B cell (primary cell): ENCODE results near the gene BARHL1. TPM values are rescaled to one million over a fixed set of nuclear protein-coding genes. Genes with fewer than 3 reads are reported as not detected.

ENCODE experiments used
- ATAC-seq: fragments of 200-7000 bp; cut with Tn5 transposase; one replicate; pipeline ENCODE4 v1.10.0; 2021; ENCODE audit warnings: low read depth, mild to moderate bottlenecking, moderate number of reproducible peaks, moderate library complexity
- CTCF ChIA-PET: fragments of 350-600 bp; sonication (Branson Sonifier 250); formaldehyde crosslinking; loops from one replicate; lab custom pipeline; 2021; ENCODE audit warnings: antibody characterized with exemption, inconsistent platforms; lab: Charles Lee
- POLR2A ChIA-PET: fragments of 350-600 bp; sonication (Branson Sonifier 250); formaldehyde crosslinking; loops from one replicate; lab custom pipeline; 2021; ENCODE audit warnings: antibody characterized with exemption; lab: Charles Lee
- DNase-seq: peaks from one replicate; pipeline ENCODE4 v3.0.0; 2013
- H2AFZ ChIP-seq: 2 replicates; pipeline ENCODE4 v1.6.1; 2012; ENCODE audit warnings: mild to moderate bottlenecking, low read depth, low read length; ENCODE audit not compliant: insufficient read depth, poor library complexity, severe bottlenecking
- H3K27ac ChIP-seq, 2 donors: 1 replicate in 1 of 2; 2 replicates in 1 of 2; pipeline ENCODE4 v1.5.1; 2012 to 2013; ENCODE audit warnings: low read length in 2 of 2, mild to moderate bottlenecking in 2 of 2, moderate library complexity in 1 of 2
- H3K27me3 ChIP-seq, 4 experiments: fragments of 200-600 bp in 1 of 4; sonication (generic) in 1 of 4; replicated peaks in 1 of 4; 1 replicate in 2 of 4; 2 replicates in 2 of 4; pipeline versions ENCODE4 v1.6.1 to v1.7.0; 2013 to 2016; ENCODE audit warnings: low read length in 3 of 4, mild to moderate bottlenecking in 2 of 4, mixed read lengths in 1 of 4, moderate library complexity in 1 of 4; ENCODE audit not compliant: insufficient read depth in 4 of 4, control insufficient read depth in 3 of 4; ENCODE audit errors: control extremely low read depth in 1 of 4
- H3K36me3 ChIP-seq, 2 experiments: replicated peaks in 1 of 2; 1 replicate in 1 of 2; 2 replicates in 1 of 2; pipeline versions ENCODE4 v1.6.1 to v1.7.1; 2013; ENCODE audit warnings: low read length in 1 of 2; ENCODE audit not compliant: insufficient read depth in 2 of 2, control insufficient read depth in 1 of 2; ENCODE audit errors: control extremely low read depth in 1 of 2, extremely low read depth in 1 of 2
- H3K4me1 ChIP-seq, 2 donors: fragments of 200-600 bp in 1 of 2; sonication (generic) in 1 of 2; 1 replicate in 1 of 2; 2 replicates in 1 of 2; pipeline versions ENCODE4 v1.5.1 to v1.6.1; 2013 to 2017; ENCODE audit warnings: low read length in 2 of 2; ENCODE audit not compliant: control insufficient read depth in 2 of 2, insufficient read depth in 2 of 2
- H3K4me2 ChIP-seq: replicated peaks from 2 replicates; pipeline ENCODE3; 2012; ENCODE audit warnings: mild to moderate bottlenecking, low read depth, low read length; ENCODE audit not compliant: poor library complexity, severe bottlenecking
- H3K4me3 ChIP-seq, 5 experiments: fragments of 200-600 bp in 1 of 5; sonication (generic) in 1 of 5; 1 replicate in 3 of 5; 2 replicates in 2 of 5; pipeline versions ENCODE4 v1.5.1 to v1.7.0; 2011 to 2016; ENCODE audit warnings: low read length in 4 of 5, mild to moderate bottlenecking in 4 of 5, low read depth in 2 of 5, control low read depth in 1 of 5, moderate library complexity in 1 of 5; ENCODE audit not compliant: insufficient read depth in 1 of 5; ENCODE audit errors: control extremely low read depth in 1 of 5, extremely low read depth in 1 of 5
- H3K79me2 ChIP-seq: fragments of 200-600 bp; sonication (generic); one replicate; pipeline ENCODE4 v1.6.0; 2016; ENCODE audit warnings: low read length; ENCODE audit not compliant: control insufficient read depth, insufficient read depth
- H3K9ac ChIP-seq: fragments of 200-600 bp; sonication (generic); 2 replicates; pipeline ENCODE4 v1.6.1; 2017; ENCODE audit warnings: mild to moderate bottlenecking, low read length, moderate library complexity
- H3K9me3 ChIP-seq, 3 donors: one replicate each; pipeline versions ENCODE4 v1.6.1 to v1.7.1; 2013; ENCODE audit warnings: low read length in 2 of 3; ENCODE audit not compliant: control insufficient read depth in 2 of 3, insufficient read depth in 1 of 3; ENCODE audit errors: control extremely low read depth in 1 of 3
- H4K20me1 ChIP-seq: 2 replicates; pipeline ENCODE4 v1.6.0; 2012; ENCODE audit warnings: mild to moderate bottlenecking, low read length; ENCODE audit not compliant: insufficient read depth, control insufficient read depth, poor library complexity, severe bottlenecking
- H3K27ac Mint-ChIP-seq: one replicate; pipeline ENCODE4 v1.8.0; 2021; ENCODE audit warnings: mixed read lengths
- H3K27me3 Mint-ChIP-seq: one replicate; pipeline ENCODE4 v1.8.0; 2021; ENCODE audit warnings: mixed read lengths
- H3K4me1 Mint-ChIP-seq: one replicate; pipeline ENCODE4 v1.8.0; 2021; ENCODE audit warnings: mixed read lengths
- H3K4me3 Mint-ChIP-seq: one replicate; pipeline ENCODE4 v1.8.0; 2021; ENCODE audit warnings: mixed read lengths
- H3K9me3 Mint-ChIP-seq: one replicate; pipeline ENCODE4 v1.8.0; 2022; ENCODE audit warnings: mixed read lengths; ENCODE audit not compliant: insufficient read depth
- CTCF ChIP-seq: fragments of 200-600 bp; IDR thresholded peaks from one replicate; pipeline ENCODE4 v1.8.0; 2022; ENCODE audit warnings: antibody characterized with exemption, mild to moderate bottlenecking
- EZH2 ChIP-seq: IDR thresholded peaks from 2 replicates; pipeline ENCODE4 v1.6.1; 2012; ENCODE audit warnings: borderline replicate concordance, low read depth, mild to moderate bottlenecking, moderate library complexity, low read length; ENCODE audit not compliant: insufficient read depth, poor library complexity, severe bottlenecking
- WGBS: methylation state at CpG from one replicate; pipeline ENCODE4 v1.1.5; 2013; ENCODE audit warnings: missing lambda C conversion rate; ENCODE audit not compliant: insufficient coverage; 5-methylcytosine and 5-hydroxymethylcytosine counted together
- intact Hi-C: fragments of 100-400 bp; cut with micrococcal nuclease; formaldehyde crosslinking; loops from one replicate; pipeline ENCODE4 v1.10.0; 2022
- polyA plus RNA-seq: library from polyadenylated mRNA; depleted of rRNA; stranded (reverse); fragments of >200 nt; gene quantifications from 2 replicates; pipeline ENCODE4 v1.2.3, GENCODE V29; 2012
- total RNA-seq, 2 donors: library from RNA; stranded (reverse); fragments of 120-200 nt in 1 of 2; gene quantifications; 1 replicate in 1 of 2; 2 replicates in 1 of 2; pipeline versions ENCODE4 v1.2.3 to v1.2.4, GENCODE V29; 2013 to 2022

BARHL1 gene
- total and polyA plus RNA-seq, 2 donors (not counting 1 experiment from before 2014, with no cell fraction given) = not detected

GRCh38 chr9:132590318-132591182 lies 8.1 kb downstream of the BARHL1 start:
- TF ChIP-seq EZH2 = no peak
- TF ChIP-seq CTCF = no peak
- ChIA-PET CTCF (no interaction called here), POLR2A (no interaction called here)
- peaks cover 49% of the 10 kb centered on the region for H3K27me3 Mint-ChIP-seq
- peaks cover 23% of the 10 kb centered on the region for H3K4me1 Mint-ChIP-seq
- WGBS = 7% methylated on average over 66 of the region's 73 CpGs
- Histone ChIP-seq H2AFZ (no peak overlapping the region), H3K79me2 (no peaks in the 10 kb centered on the region), H3K9ac (no peak overlapping the region), H3K9me3 (peaks cover 0 to 33% (median 0%) of the 10 kb centered on the region in 3 donors), H3K4me1 (peaks cover 25 to 33% of the 10 kb centered on the region in 2 donors), H4K20me1 (peaks cover 8% of the 10 kb centered on the region), H3K27ac (no peak overlapping the region), H3K4me2 (no peak overlapping the region), H3K36me3 (peaks cover 0 to 8% of the 10 kb centered on the region in 2 experiments), H3K27me3 (peaks cover 0 to 65% (median 41%) of the 10 kb centered on the region in 4 experiments), H3K4me3 (no peak overlapping the region)
- DNase-seq = peak; percentile 24
- no peak for ATAC-seq
- no peaks in the 10 kb centered on the region for H3K9me3 Mint-ChIP-seq
- no peak overlapping the region for H3K4me3 Mint-ChIP-seq
- intact Hi-C loops = no loop called here
- H3K27ac Mint-ChIP-seq = no peak overlapping the region

DNA sequence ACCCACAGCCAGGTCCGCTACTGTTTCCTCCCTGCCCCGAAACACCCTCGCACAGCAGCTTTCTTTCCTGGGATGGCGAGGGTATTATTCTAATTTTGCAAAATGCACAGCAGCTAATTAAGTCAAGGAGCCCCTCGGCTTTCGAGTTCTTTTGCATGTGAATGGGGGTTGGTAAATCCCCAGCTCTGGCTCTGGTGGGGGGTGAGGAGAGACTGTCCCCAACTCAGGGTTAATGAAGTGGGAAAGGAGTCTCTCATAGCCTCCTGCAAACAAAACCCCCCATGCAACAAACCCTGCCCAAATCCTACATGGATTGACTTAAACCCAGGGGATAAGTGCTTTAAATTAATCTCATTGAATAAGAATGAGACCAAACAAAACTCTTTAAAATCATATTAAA lies 8.8 kb downstream of the BARHL1 start:
- Histone ChIP-seq H3K79me2 (no peaks in the 10 kb centered on the region), H3K9ac (no peak overlapping the region), H4K20me1 (peaks cover 8% of the 10 kb centered on the region), H3K36me3 (peaks cover 0 to 10% of the 10 kb centered on the region in 2 experiments), H3K4me1 (peaks cover 18 to 26% of the 10 kb centered on the region in 2 donors), H3K4me3 (no peak overlapping the region), H3K4me2 (no peak overlapping the region), H3K9me3 (peaks cover 0 to 29% (median 0%) of the 10 kb centered on the region in 3 donors), H2AFZ (no peak overlapping the region), H3K27me3 (peaks cover 0 to 58% (median 36%) of the 10 kb centered on the region in 4 experiments), H3K27ac (no peak overlapping the region)
- 14% methylated on average over 2 of the region's 6 CpGs for WGBS
- Mint-ChIP-seq H3K4me3 (no peak overlapping the region), H3K27ac (no peak overlapping the region), H3K27me3 (peaks cover 42% of the 10 kb centered on the region), H3K4me1 (peaks cover 18% of the 10 kb centered on the region), H3K9me3 (no peaks in the 10 kb centered on the region)
- ATAC-seq (no peak), DNase-seq (no peak)
- intact Hi-C loops = no loop called here
- CTCF ChIA-PET = no interaction called here
- TF ChIP-seq CTCF (no peak), EZH2 (no peak)
- POLR2A ChIA-PET = no interaction called here
